ENCODE results near the gene CTSV.
"Not testable (repeated sequence)": the region's sequence is repeated elsewhere in the genome, so short reads cannot be mapped to it uniquely, and the experiment has no call there.

GRCh38 chr9:97087668-97088215 lies 48.8 kb upstream of the CTSV start:
- TF ChIP-seq CTCF (IDR thresholded peaks at IDR 0.05 in 8 of 11, conservative IDR thresholded peaks at IDR 0.05 in 3 of 11); POLR2AphosphoS5 (IDR thresholded peaks at IDR 0.05); POLR2A (IDR thresholded peaks at IDR 0.05): not testable (repeated sequence)
